ENCODE data around the gene ASB11.
"Not testable (repeated sequence)": the region's sequence is repeated elsewhere in the genome, so short reads cannot be mapped to it uniquely, and the experiment has no call there.

The ASB11 gene

GRCh38 chrX:15305899-15306298, 9.5 kb downstream of the ASB11 start:
- DNase-seq (ENCODE audit: low read depth in 4 of 4, low spot score in 1 of 4): not testable (repeated sequence)

GRCh38 chrX:15301924-15302323, 13.5 kb downstream of the ASB11 start:
- peak in 1 of 4 experiments; percentile 0 for DNase-seq (ENCODE audit: low read depth in 4 of 4, low spot score in 1 of 4)

- no peak for DNase-seq (ENCODE audit: low read depth in 4 of 4, low spot score in 1 of 4)
Measured at GRCh38 chrX:15299941-15300851, 15.2 kb downstream of the ASB11 start.

- no peak for DNase-seq (ENCODE audit: low read depth in 4 of 4, low spot score in 1 of 4)
Measured at GRCh38 chrX:15298780-15299179, 16.7 kb downstream of the ASB11 start.

- DNase-seq (ENCODE audit: low read depth in 4 of 4, low spot score in 1 of 4): no peak
Measured at GRCh38 chrX:15298201-15298600, 17.2 kb downstream of the ASB11 start.

GRCh38 chrX:15293451-15293850, 22.0 kb downstream of the ASB11 start:
- no peak for DNase-seq (ENCODE audit: low read depth in 4 of 4, low spot score in 1 of 4)

GRCh38 chrX:15292861-15293260, 22.6 kb downstream of the ASB11 start:
- DNase-seq (ENCODE audit: low read depth in 4 of 4, low spot score in 1 of 4): no peak

GRCh38 chrX:15277604-15278003, 37.8 kb downstream of the ASB11 start:
- no peak for DNase-seq (ENCODE audit: low read depth in 4 of 4, low spot score in 1 of 4)

GRCh38 chrX:15274946-15275345, 40.5 kb downstream of the ASB11 start:
- DNase-seq (ENCODE audit: low read depth in 4 of 4, low spot score in 1 of 4): no peak

- not testable (repeated sequence) for DNase-seq (ENCODE audit: low read depth in 4 of 4, low spot score in 1 of 4)
Measured at GRCh38 chrX:15273275-15273674, 42.2 kb downstream of the ASB11 start.

GRCh38 chrX:15271757-15272156, 43.7 kb downstream of the ASB11 start:
- no peak for DNase-seq (ENCODE audit: low read depth in 4 of 4, low spot score in 1 of 4)

GRCh38 chrX:15269618-15270521, 45.6 kb downstream of the ASB11 start, which contains the start of gene ASB9:
Gene ASB9 (minus strand): TSS chrX:15270083. CDS start chrX:15269874, 209 bp downstream.
- DNase-seq (ENCODE audit: low read depth in 4 of 4, low spot score in 1 of 4): no peak

- no peak for DNase-seq (ENCODE audit: low read depth in 4 of 4, low spot score in 1 of 4)
Measured at GRCh38 chrX:15269120-15269519, 46.3 kb downstream of the ASB11 start.

GRCh38 chrX:15254852-15255251, 60.6 kb downstream of the ASB11 start:
- DNase-seq (ENCODE audit: low read depth in 4 of 4, low spot score in 1 of 4): no peak

GRCh38 chrX:15245896-15246295, 69.5 kb downstream of the ASB11 start:
- DNase-seq (ENCODE audit: low read depth in 4 of 4, low spot score in 1 of 4): no peak

GRCh38 chrX:15244421-15244820, 71.0 kb downstream of the ASB11 start:
- DNase-seq (ENCODE audit: low read depth in 4 of 4, low spot score in 1 of 4): no peak

- DNase-seq (ENCODE audit: low read depth in 4 of 4, low spot score in 1 of 4): peak in 2 of 4 experiments; percentile 5 to 13
Measured at GRCh38 chrX:15242899-15243555, 72.4 kb downstream of the ASB11 start.

GRCh38 chrX:15241301-15241700, 74.1 kb downstream of the ASB11 start:
- no peak for DNase-seq (ENCODE audit: low read depth in 4 of 4, low spot score in 1 of 4)

GRCh38 chrX:15240414-15240813, 75.0 kb downstream of the ASB11 start:
- DNase-seq (ENCODE audit: low read depth in 4 of 4, low spot score in 1 of 4): no peak

GRCh38 chrX:15236146-15236545, 79.3 kb downstream of the ASB11 start:
- no peak for DNase-seq (ENCODE audit: low read depth in 4 of 4, low spot score in 1 of 4)

- DNase-seq (ENCODE audit: low read depth in 4 of 4, low spot score in 1 of 4): no peak
Measured at GRCh38 chrX:15235001-15235400, 80.4 kb downstream of the ASB11 start.
